HG02885 (cell line): ENCODE data around the gene FAM234B.

Experiments
- ATAC-seq: cut with Tn5 transposase; IDR thresholded peaks from one replicate; pipeline ENCODE4 v1.9.1; 2021; ENCODE audit warnings: mild to moderate bottlenecking; ENCODE audit not compliant: unreplicated experiment, poor library complexity

Gene FAM234B

GRCh38 chr12:13105781-13106180 lies 61.6 kb downstream of the FAM234B start:
- ATAC-seq = no peak

- ATAC-seq = no peak
Measured at GRCh38 chr12:13106666-13107065, 62.5 kb downstream of the FAM234B start.

GRCh38 chr12:13112968-13113367 lies 68.8 kb downstream of the FAM234B start:
- no peak for ATAC-seq

GRCh38 chr12:13114251-13115052 lies 70.3 kb downstream of the FAM234B start:
- ATAC-seq = no peak

- no peak for ATAC-seq
Measured at GRCh38 chr12:13116259-13116658, 72.1 kb downstream of the FAM234B start.

GRCh38 chr12:13117029-13117428 lies 72.8 kb downstream of the FAM234B start:
- no peak for ATAC-seq

GRCh38 chr12:13119826-13120225 lies 75.6 kb downstream of the FAM234B start:
- no peak for ATAC-seq

- ATAC-seq = no peak
Measured at GRCh38 chr12:13120413-13120812, 76.2 kb downstream of the FAM234B start.

- no peak for ATAC-seq
Measured at GRCh38 chr12:13121568-13121967, 77.4 kb downstream of the FAM234B start.

GRCh38 chr12:13124656-13125505 lies 80.7 kb downstream of the FAM234B start:
- no peak for ATAC-seq

GRCh38 chr12:13125996-13126395 lies 81.8 kb downstream of the FAM234B start:
- no peak for ATAC-seq

- ATAC-seq = no peak
Measured at GRCh38 chr12:13126494-13126893, 82.3 kb downstream of the FAM234B start.

GRCh38 chr12:13127444-13127843 lies 83.3 kb downstream of the FAM234B start:
- ATAC-seq = no peak

- ATAC-seq = no peak
Measured at GRCh38 chr12:13128291-13128965, 84.2 kb downstream of the FAM234B start.

GRCh38 chr12:13130981-13131380 lies 86.8 kb downstream of the FAM234B start:
- ATAC-seq = no peak
